ENCODE measurements around the gene ZNF776.
"Not testable (repeated sequence)": the region's sequence is repeated elsewhere in the genome, so short reads cannot be mapped to it uniquely, and the experiment has no call there.

The ZNF776 gene

DNA sequence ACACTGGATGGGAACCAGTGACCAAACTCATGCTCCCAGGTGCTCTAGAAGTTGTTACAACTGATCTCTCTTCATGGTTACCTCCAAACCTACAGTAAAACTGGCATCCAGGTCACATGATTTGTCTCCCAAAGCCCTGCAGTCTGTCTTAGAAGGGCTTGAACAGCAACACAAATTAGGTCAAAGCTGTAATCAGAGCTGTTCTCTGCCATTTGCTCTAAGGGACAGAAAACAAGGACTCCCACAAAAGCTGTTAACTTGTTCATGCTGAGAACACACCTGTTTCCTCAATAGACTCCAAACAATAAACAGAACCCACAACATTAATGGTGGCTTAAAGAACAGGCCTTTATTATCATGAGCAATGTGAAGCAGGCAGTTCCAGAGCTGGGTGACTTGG lies 27.2 kb upstream of the ZNF776 start:
- TF ChIP-seq EZH2phosphoT487 (IDR thresholded peaks at IDR 0.05; ENCODE audit: borderline replicate concordance, low read length), result no peak
- TF ChIP-seq, protein P1, sequence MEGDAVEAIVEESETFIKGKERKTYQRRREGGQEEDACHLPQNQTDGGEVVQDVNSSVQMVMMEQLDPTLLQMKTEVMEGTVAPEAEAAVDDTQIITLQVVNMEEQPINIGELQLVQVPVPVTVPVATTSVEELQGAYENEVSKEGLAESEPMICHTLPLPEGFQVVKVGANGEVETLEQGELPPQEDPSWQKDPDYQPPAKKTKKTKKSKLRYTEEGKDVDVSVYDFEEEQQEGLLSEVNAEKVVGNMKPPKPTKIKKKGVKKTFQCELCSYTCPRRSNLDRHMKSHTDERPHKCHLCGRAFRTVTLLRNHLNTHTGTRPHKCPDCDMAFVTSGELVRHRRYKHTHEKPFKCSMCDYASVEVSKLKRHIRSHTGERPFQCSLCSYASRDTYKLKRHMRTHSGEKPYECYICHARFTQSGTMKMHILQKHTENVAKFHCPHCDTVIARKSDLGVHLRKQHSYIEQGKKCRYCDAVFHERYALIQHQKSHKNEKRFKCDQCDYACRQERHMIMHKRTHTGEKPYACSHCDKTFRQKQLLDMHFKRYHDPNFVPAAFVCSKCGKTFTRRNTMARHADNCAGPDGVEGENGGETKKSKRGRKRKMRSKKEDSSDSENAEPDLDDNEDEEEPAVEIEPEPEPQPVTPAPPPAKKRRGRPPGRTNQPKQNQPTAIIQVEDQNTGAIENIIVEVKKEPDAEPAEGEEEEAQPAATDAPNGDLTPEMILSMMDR (IDR thresholded peaks at IDR 0.05; ENCODE audit: low read depth, low read length, poor library complexity, severe bottlenecking), result no peak
- Histone ChIP-seq H4K20me1 (ENCODE audit: control insufficient read depth, insufficient read depth, low read depth, low read length) (no peaks in the 10 kb centered on the region), H3K36me3 (ENCODE audit: control insufficient read depth, low read length) (peaks cover 40% of the 10 kb centered on the region), H3K27ac (ENCODE audit: low read depth, low read length) (no peak overlapping the region), H3K27me3 (ENCODE audit: control insufficient read depth, low read length) (no peaks in the 10 kb centered on the region), H3K9me3 (ENCODE audit: control insufficient read depth, insufficient read depth, low read length) (peaks cover 44% of the 10 kb centered on the region), H3F3A (ENCODE audit: control insufficient read depth, insufficient read depth) (no peaks in the 10 kb centered on the region), H3K4me3 (ENCODE audit: low read length) (no peak overlapping the region), H3K79me2 (ENCODE audit: control insufficient read depth, low read length) (no peaks in the 10 kb centered on the region), H3K4me2 (ENCODE audit: low read length) (no peak overlapping the region), H3K4me1 (ENCODE audit: control insufficient read depth, low read length) (no peaks in the 10 kb centered on the region), H3K9me2 (replicated peaks; ENCODE audit: control insufficient read depth, low read length) (no peaks in the 10 kb centered on the region)

DNA sequence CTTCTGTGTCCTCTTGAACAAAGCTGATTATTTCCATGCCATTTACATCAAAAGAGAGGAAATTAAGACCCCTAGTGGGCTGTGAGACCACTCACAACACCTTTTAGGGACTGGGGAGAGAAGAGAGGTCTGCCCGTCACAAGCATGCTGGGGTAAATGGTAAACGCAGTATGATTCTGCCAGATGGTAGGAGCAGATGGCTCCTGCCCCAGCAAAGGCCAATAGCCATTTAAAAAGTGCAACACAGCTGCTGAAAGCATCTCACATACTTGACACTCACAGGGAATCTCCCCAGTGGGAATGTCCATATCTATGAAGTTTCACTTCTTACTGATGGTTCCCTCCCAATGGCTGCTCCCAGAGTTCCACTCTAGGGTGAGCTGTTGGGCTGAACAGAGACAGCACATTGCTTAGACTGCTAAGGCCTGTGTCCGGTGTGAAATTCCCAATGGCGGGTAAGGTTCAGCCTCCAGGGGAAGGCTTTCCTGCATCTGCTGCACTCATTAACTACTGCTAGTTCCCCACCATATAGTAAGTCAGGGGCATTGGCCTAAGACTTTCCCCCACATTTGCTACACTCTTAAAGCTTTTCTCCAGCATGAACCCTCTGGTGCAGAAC lies 26.6 kb upstream of the ZNF776 start:
- Histone ChIP-seq H3K9me3 (ENCODE audit: control insufficient read depth, insufficient read depth, low read length) (peaks cover 46% of the 10 kb centered on the region), H3K4me1 (ENCODE audit: control insufficient read depth, low read length) (no peaks in the 10 kb centered on the region), H3K27me3 (ENCODE audit: control insufficient read depth, low read length) (no peaks in the 10 kb centered on the region), H3K4me3 (ENCODE audit: low read length) (no peak overlapping the region), H3K79me2 (ENCODE audit: control insufficient read depth, low read length) (no peaks in the 10 kb centered on the region), H3F3A (ENCODE audit: control insufficient read depth, insufficient read depth) (no peaks in the 10 kb centered on the region), H3K9me2 (replicated peaks; ENCODE audit: control insufficient read depth, low read length) (no peaks in the 10 kb centered on the region), H4K20me1 (ENCODE audit: control insufficient read depth, insufficient read depth, low read depth, low read length) (no peaks in the 10 kb centered on the region), H3K4me2 (ENCODE audit: low read length) (no peak overlapping the region), H3K36me3 (ENCODE audit: control insufficient read depth, low read length) (peaks cover 40% of the 10 kb centered on the region), H3K27ac (ENCODE audit: low read depth, low read length) (no peak overlapping the region)
- TF ChIP-seq, protein P1 (IDR thresholded peaks at IDR 0.05; ENCODE audit: low read depth, low read length, poor library complexity, severe bottlenecking), result no peak
- TF ChIP-seq EZH2phosphoT487 (IDR thresholded peaks at IDR 0.05; ENCODE audit: borderline replicate concordance, low read length), result no peak

GRCh38 chr19:57720878-57721277 lies 25.7 kb upstream of the ZNF776 start:
- Histone ChIP-seq H3K9me3 (ENCODE audit: control insufficient read depth, insufficient read depth, low read length) (peaks cover 49% of the 10 kb centered on the region), H3K4me1 (ENCODE audit: control insufficient read depth, low read length) (no peaks in the 10 kb centered on the region), H3K4me3 (ENCODE audit: low read length) (no peak overlapping the region), H3K9me2 (replicated peaks; ENCODE audit: control insufficient read depth, low read length) (no peaks in the 10 kb centered on the region), H3K27ac (ENCODE audit: low read depth, low read length) (no peak overlapping the region), H3K27me3 (ENCODE audit: control insufficient read depth, low read length) (no peaks in the 10 kb centered on the region), H3K36me3 (ENCODE audit: control insufficient read depth, low read length) (peaks cover 40% of the 10 kb centered on the region), H4K20me1 (ENCODE audit: control insufficient read depth, insufficient read depth, low read depth, low read length) (no peaks in the 10 kb centered on the region), H3K79me2 (ENCODE audit: control insufficient read depth, low read length) (no peaks in the 10 kb centered on the region), H3F3A (ENCODE audit: control insufficient read depth, insufficient read depth) (no peaks in the 10 kb centered on the region), H3K4me2 (ENCODE audit: low read length) (no peak overlapping the region)
- TF ChIP-seq EZH2phosphoT487 (IDR thresholded peaks at IDR 0.05; ENCODE audit: borderline replicate concordance, low read length), result no peak
- TF ChIP-seq, protein P1 (IDR thresholded peaks at IDR 0.05; ENCODE audit: low read depth, low read length, poor library complexity, severe bottlenecking), result no peak

DNA sequence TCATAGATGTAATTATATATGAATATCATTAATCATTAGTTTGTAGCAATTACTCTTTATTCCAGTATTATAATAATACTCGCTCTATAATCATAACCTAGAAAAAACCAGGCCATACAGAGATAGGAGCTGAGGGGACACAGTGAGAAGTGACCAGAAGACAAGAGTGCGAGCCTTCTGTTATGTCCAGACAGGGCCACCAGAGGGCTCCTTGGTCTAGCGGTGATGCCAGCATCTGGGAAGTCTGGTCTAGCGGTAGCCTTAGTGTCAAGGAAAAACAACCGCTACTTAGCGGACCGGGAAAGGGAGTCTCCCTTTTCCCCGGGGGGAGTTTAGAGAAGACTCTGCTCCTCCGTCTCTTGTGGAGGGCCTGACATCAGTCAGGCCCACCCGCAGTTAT lies 8.3 kb upstream of the ZNF776 start:
- not testable (repeated sequence) for H3K27ac ChIP-seq (ENCODE audit: low read depth, low read length); H3K9me2 ChIP-seq (replicated peaks; ENCODE audit: control insufficient read depth, low read length); H3K27me3 ChIP-seq (ENCODE audit: control insufficient read depth, low read length); H3F3A ChIP-seq (ENCODE audit: control insufficient read depth, insufficient read depth); H4K20me1 ChIP-seq (ENCODE audit: control insufficient read depth, insufficient read depth, low read depth, low read length); H3K9me3 ChIP-seq (ENCODE audit: control insufficient read depth, insufficient read depth, low read length); H3K4me3 ChIP-seq (ENCODE audit: low read length); H3K4me2 ChIP-seq (ENCODE audit: low read length); H3K4me1 ChIP-seq (ENCODE audit: control insufficient read depth, low read length); H3K36me3 ChIP-seq (ENCODE audit: control insufficient read depth, low read length); H3K79me2 ChIP-seq (ENCODE audit: control insufficient read depth, low read length)

DNA sequence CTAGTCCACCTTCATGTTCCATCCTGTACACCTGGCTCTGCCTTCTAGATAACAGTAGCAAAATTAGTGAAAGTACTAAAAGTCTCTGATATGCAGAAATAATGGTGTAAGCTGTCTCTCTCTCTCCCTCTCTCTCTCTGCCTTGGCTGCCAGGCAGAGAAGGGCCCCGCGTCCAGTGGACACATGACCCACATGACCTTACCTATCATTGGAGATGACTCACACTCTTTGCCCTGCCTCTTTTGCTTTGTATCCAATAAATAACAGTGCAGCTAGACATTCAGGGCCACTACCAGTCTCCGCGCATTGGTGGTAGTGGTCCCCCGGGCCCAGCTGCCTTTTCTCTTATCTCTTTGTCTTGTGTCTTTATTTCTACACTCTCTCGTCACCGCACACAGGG lies 7.8 kb upstream of the ZNF776 start:
- H4K20me1 ChIP-seq (ENCODE audit: control insufficient read depth, insufficient read depth, low read depth, low read length); H3K27ac ChIP-seq (ENCODE audit: low read depth, low read length); H3K9me3 ChIP-seq (ENCODE audit: control insufficient read depth, insufficient read depth, low read length); H3K9me2 ChIP-seq (replicated peaks; ENCODE audit: control insufficient read depth, low read length); H3K4me3 ChIP-seq (ENCODE audit: low read length); H3K4me1 ChIP-seq (ENCODE audit: control insufficient read depth, low read length); H3K27me3 ChIP-seq (ENCODE audit: control insufficient read depth, low read length); H3F3A ChIP-seq (ENCODE audit: control insufficient read depth, insufficient read depth); H3K4me2 ChIP-seq (ENCODE audit: low read length); H3K79me2 ChIP-seq (ENCODE audit: control insufficient read depth, low read length); H3K36me3 ChIP-seq (ENCODE audit: control insufficient read depth, low read length): not testable (repeated sequence)

All from DOHH2 (cell line).